Keratinocyte (primary cell): ENCODE measurements around the gene UGT1A10. TPM values are rescaled to one million over a fixed set of nuclear protein-coding genes. Genes with fewer than 3 reads are reported as not detected.

Experiments used
- DNase-seq: peaks from one replicate; pipeline ENCODE4 v3.0.0-alpha.2; 2011; ENCODE audit warnings: low read depth, missing footprints, low spot score
- FAIRE-seq: peaks from 2 replicates; lab custom pipeline; 2011; peaks lifted over from hg19 to GRCh38; lab: Jason Lieb, UNC
- H2AFZ ChIP-seq: 2 replicates; pipeline ENCODE4 v1.6.0; 2012; ENCODE audit warnings: low read length, control low read depth, inconsistent platforms; ENCODE audit not compliant: control insufficient read depth
- H3K27ac ChIP-seq: 2 replicates; pipeline ENCODE4 v1.5.1; 2011; ENCODE audit warnings: low read length; ENCODE audit not compliant: control insufficient read depth, insufficient read depth
- H3K27me3 ChIP-seq: 3 replicates; pipeline ENCODE4 v1.6.0; 2011; ENCODE audit warnings: low read length; ENCODE audit not compliant: control insufficient read depth, insufficient read depth; ENCODE audit errors: extremely low read depth
- H3K36me3 ChIP-seq, 2 experiments: 2 replicates in 1 of 2; 3 replicates in 1 of 2; pipeline ENCODE4 v1.5.1; 2011; ENCODE audit warnings: low read length in 2 of 2, mild to moderate bottlenecking in 1 of 2; ENCODE audit not compliant: control insufficient read depth in 2 of 2, insufficient read depth in 2 of 2; ENCODE audit errors: extremely low read depth in 1 of 2
- H3K4me1 ChIP-seq: 3 replicates; pipeline ENCODE4 v1.5.1; 2011; ENCODE audit warnings: low read length; ENCODE audit not compliant: control insufficient read depth, insufficient read depth; ENCODE audit errors: extremely low read depth
- H3K4me2 ChIP-seq: 3 replicates; pipeline ENCODE4 v1.6.0; 2011; ENCODE audit warnings: low read depth, low read length; ENCODE audit not compliant: control insufficient read depth, insufficient read depth; ENCODE audit errors: extremely low read depth
- H3K4me3 ChIP-seq, 3 experiments: fragments of 200-600 bp in 1 of 3; sonication (generic) in 1 of 3; 2 replicates in 2 of 3; 3 replicates in 1 of 3; pipeline ENCODE4 v1.5.1; 2011 to 2016; ENCODE audit warnings: low read length in 3 of 3, mild to moderate bottlenecking in 3 of 3, control low read depth in 2 of 3, inconsistent platforms in 1 of 3, low read depth in 1 of 3, mixed read lengths in 1 of 3, mixed run types in 1 of 3, moderate library complexity in 1 of 3; ENCODE audit not compliant: control insufficient read depth in 2 of 3, insufficient read depth in 2 of 3; ENCODE audit errors: extremely low read depth in 1 of 3
- H3K79me2 ChIP-seq: 2 replicates; pipeline ENCODE4 v1.6.0; 2012; ENCODE audit warnings: low read length; ENCODE audit not compliant: control insufficient read depth, insufficient read depth
- H3K9ac ChIP-seq: 3 replicates; pipeline ENCODE4 v1.6.0; 2011; ENCODE audit warnings: low read length; ENCODE audit not compliant: control insufficient read depth, insufficient read depth; ENCODE audit errors: extremely low read depth
- H3K9me1 ChIP-seq: 3 replicates; pipeline ENCODE4 v1.6.0; 2011; ENCODE audit warnings: low read length; ENCODE audit not compliant: control insufficient read depth, insufficient read depth; ENCODE audit errors: extremely low read depth
- H3K9me3 ChIP-seq: 2 replicates; pipeline ENCODE4 v1.5.1; 2012; ENCODE audit warnings: low read depth, low read length; ENCODE audit not compliant: control insufficient read depth
- H4K20me1 ChIP-seq: 3 replicates; pipeline ENCODE4 v1.6.0; 2011; ENCODE audit warnings: low read length; ENCODE audit not compliant: control insufficient read depth, insufficient read depth; ENCODE audit errors: extremely low read depth
- CTCF ChIP-seq, 3 experiments: IDR thresholded peaks in 1 of 3; conservative IDR thresholded peaks in 1 of 3; optimal IDR thresholded peaks in 1 of 3; 2 replicates in 2 of 3; 3 replicates in 1 of 3; pipeline versions ENCODE3 to v1.5.1; 2011; ENCODE audit warnings: low read length in 3 of 3, mild to moderate bottlenecking in 3 of 3, moderate library complexity in 2 of 3, control low read depth in 1 of 3, inconsistent platforms in 1 of 3; ENCODE audit not compliant: insufficient read depth in 2 of 3; ENCODE audit errors: extremely low read depth in 1 of 3
- EZH2 ChIP-seq: IDR thresholded peaks from one replicate; pipeline ENCODE4 v1.6.1; 2012; ENCODE audit warnings: inconsistent platforms, mild to moderate bottlenecking, low read length, moderate library complexity
- dilution Hi-C: fragments of 300-500 bp; cut with MboI; formaldehyde crosslinking; loops from one replicate; pipeline ENCODE4 v1.7.0; 2020; ENCODE audit warnings: low sequenced_read_pairs; ENCODE audit not compliant: extremely low pct_ligation_motif_present
- polyA plus RNA-seq, 5 experiments: library from polyadenylated mRNA; depleted of rRNA in 3 of 5; stranded (reverse) in 3 of 5; stranded (forward) in 1 of 5; unstranded in 1 of 5; fragments of >200 nt; gene quantifications; 1 replicate in 1 of 5; 2 replicates in 3 of 5; 3 replicates in 1 of 5; pipeline versions ENCODE4 v1.2.1 to v1.2.3, GENCODE V29; 2011 to 2012; ENCODE audit warnings: missing spikeins in 2 of 5, low read depth in 1 of 5, low replicate concordance in 1 of 5

UGT1A10 gene
- polyA plus RNA-seq, 1 donor (not counting 4 experiments of a cell fraction or from before 2014, with no cell fraction given) = 2.0 TPM

- DNase-seq (no peak), FAIRE-seq (no peak)
- H4K20me1 ChIP-seq = no peaks in the 10 kb centered on the region
- no peaks in the 10 kb centered on the region for H3K27me3 ChIP-seq
- H3K4me2 ChIP-seq = no peak overlapping the region
- H3K27ac ChIP-seq = no peak overlapping the region
- H3K9ac ChIP-seq = no peak overlapping the region
- no peak for TF ChIP-seq CTCF (optimal IDR thresholded peaks at IDR 0.05 in 1 of 3, IDR thresholded peaks at IDR 0.05 in 1 of 3, conservative IDR thresholded peaks at IDR 0.05 in 1 of 3; ENCODE audit: extremely low read depth in 1 of 3, insufficient read depth in 2 of 3, low read length in 3 of 3)
- no peak for TF ChIP-seq EZH2
- no peak overlapping the region for H2AFZ ChIP-seq
- no peak overlapping the region for H3K4me3 ChIP-seq
- H3K79me2 ChIP-seq = no peaks in the 10 kb centered on the region
- H3K4me1 ChIP-seq = no peaks in the 10 kb centered on the region
- H3K9me3 ChIP-seq = no peaks in the 10 kb centered on the region
- H3K36me3 ChIP-seq = no peaks in the 10 kb centered on the region
- dilution Hi-C loops = no loop called here
- H3K9me1 ChIP-seq = no peaks in the 10 kb centered on the region
Observed at GRCh38 chr2:233676046-233676445, 39.8 kb downstream of the UGT1A10 start.

- no peak for FAIRE-seq
- TF ChIP-seq EZH2 = no peak
- no peak for TF ChIP-seq CTCF (optimal IDR thresholded peaks at IDR 0.05 in 1 of 3, IDR thresholded peaks at IDR 0.05 in 1 of 3, conservative IDR thresholded peaks at IDR 0.05 in 1 of 3; ENCODE audit: extremely low read depth in 1 of 3, insufficient read depth in 2 of 3, low read length in 3 of 3)
- H2AFZ ChIP-seq = no peak overlapping the region
Observed at GRCh38 chr2:233679196-233679595, 42.9 kb downstream of the UGT1A10 start.

More at GRCh38 chr2:233679196-233679595, 42.9 kb downstream of the UGT1A10 start:
- Histone ChIP-seq H3K79me2 (no peaks in the 10 kb centered on the region), H3K4me2 (no peak overlapping the region), H3K9me3 (no peaks in the 10 kb centered on the region), H3K9me1 (no peaks in the 10 kb centered on the region), H4K20me1 (no peaks in the 10 kb centered on the region), H3K9ac (no peak overlapping the region), H3K36me3 (no peaks in the 10 kb centered on the region), H3K4me3 (no peak overlapping the region), H3K4me1 (no peaks in the 10 kb centered on the region), H3K27me3 (no peaks in the 10 kb centered on the region), H3K27ac (no peak overlapping the region)
- DNase-seq = no peak
- dilution Hi-C loops = no loop called here
